OCI-LY1 (cell line): Measurements from ENCODE around the gene HSBP1L1.
A peak's percentile ranks its signal among the peaks of the same experiment; 100 is the strongest.

ENCODE experiments used
- H2AFZ ChIP-seq: fragments of 200-600 bp; sonication (generic), shearing (Covaris generic); 2 replicates; pipeline ENCODE4 v1.6.0; 2014; ENCODE audit warnings: antibody characterized with exemption, mild to moderate bottlenecking, low read length
- H3F3A ChIP-seq: fragments of 200-600 bp; sonication (generic), shearing (Covaris generic); 2 replicates; pipeline ENCODE4 v1.6.0; 2014; ENCODE audit warnings: mild to moderate bottlenecking, antibody characterized with exemption, low read length, moderate library complexity; ENCODE audit not compliant: insufficient read depth
- H3K27ac ChIP-seq: fragments of 200-600 bp; sonication (generic); 2 replicates; pipeline ENCODE4 v1.5.1; 2014; ENCODE audit warnings: low read length, mixed run types, mild to moderate bottlenecking, low read depth; ENCODE audit not compliant: poor library complexity, severe bottlenecking
- H3K27me3 ChIP-seq: fragments of 200-600 bp; sonication (generic); 2 replicates; pipeline ENCODE4 v1.6.0; 2014; ENCODE audit warnings: antibody characterized with exemption, mild to moderate bottlenecking, low read length, moderate library complexity; ENCODE audit not compliant: insufficient read depth
- H3K36me3 ChIP-seq: fragments of 200-600 bp; sonication (generic); 2 replicates; pipeline ENCODE4 v1.6.1; 2014; ENCODE audit warnings: mild to moderate bottlenecking, antibody characterized with exemption, low read length, moderate library complexity, mixed read lengths; ENCODE audit not compliant: insufficient read depth
- H3K4me1 ChIP-seq: fragments of 200-600 bp; sonication (generic); 2 replicates; pipeline ENCODE4 v1.5.1; 2014; ENCODE audit warnings: mild to moderate bottlenecking, low read length, moderate library complexity; ENCODE audit not compliant: insufficient read depth, severe bottlenecking
- H3K4me2 ChIP-seq: fragments of 200-600 bp; sonication (generic), shearing (Covaris generic); 2 replicates; pipeline ENCODE4 v1.6.1; 2014; ENCODE audit warnings: low read length
- H3K4me3 ChIP-seq: fragments of 200-600 bp; sonication (generic); 2 replicates; pipeline ENCODE4 v1.5.1; 2014; ENCODE audit warnings: low read length, low read depth, mild to moderate bottlenecking, mixed read lengths; ENCODE audit not compliant: poor library complexity, severe bottlenecking
- H3K79me2 ChIP-seq: fragments of 200-600 bp; shearing (Covaris generic); 2 replicates; pipeline ENCODE4 v1.6.1; 2016; ENCODE audit warnings: mixed run types, low read length, mixed read lengths; ENCODE audit not compliant: insufficient read depth
- H3K9ac ChIP-seq: fragments of 200-600 bp; sonication (generic), shearing (Covaris generic); 2 replicates; pipeline ENCODE4 v1.6.1; 2014; ENCODE audit warnings: mild to moderate bottlenecking, low read length, mixed read lengths
- H3K9me2 ChIP-seq: fragments of 200-600 bp; sonication (generic), shearing (Covaris generic); 2 replicates; pipeline ENCODE4 v1.6.1; 2014; ENCODE audit warnings: low read depth, mild to moderate bottlenecking, low read length, mixed read lengths
- H3K9me3 ChIP-seq: fragments of 200-600 bp; shearing (Covaris generic); 2 replicates; pipeline ENCODE4 v1.6.1; 2014; ENCODE audit warnings: low read length, mixed read lengths
- H4K20me1 ChIP-seq: fragments of 200-600 bp; sonication (generic), shearing (Covaris generic); 2 replicates; pipeline ENCODE4 v1.6.0; 2016; ENCODE audit warnings: mild to moderate bottlenecking, low read length; ENCODE audit not compliant: insufficient read depth
- EZH2 ChIP-seq: fragments of 200-600 bp; sonication (generic), shearing (Covaris generic); IDR thresholded peaks from 2 replicates; pipeline ENCODE4 v1.8.0; 2017; ENCODE audit warnings: borderline replicate concordance, mixed run types, mild to moderate bottlenecking, antibody characterized with exemption, low read length, moderate library complexity, mixed read lengths
- TF ChIP-seq, protein P1 (sequence below): fragments of 200-600 bp; sonication (generic), shearing (Covaris generic); IDR thresholded peaks from 2 replicates; pipeline ENCODE4 v1.5.1; 2017; ENCODE audit warnings: mild to moderate bottlenecking, antibody characterized with exemption, low read length, moderate library complexity, mixed read lengths

The HSBP1L1 gene

DNA sequence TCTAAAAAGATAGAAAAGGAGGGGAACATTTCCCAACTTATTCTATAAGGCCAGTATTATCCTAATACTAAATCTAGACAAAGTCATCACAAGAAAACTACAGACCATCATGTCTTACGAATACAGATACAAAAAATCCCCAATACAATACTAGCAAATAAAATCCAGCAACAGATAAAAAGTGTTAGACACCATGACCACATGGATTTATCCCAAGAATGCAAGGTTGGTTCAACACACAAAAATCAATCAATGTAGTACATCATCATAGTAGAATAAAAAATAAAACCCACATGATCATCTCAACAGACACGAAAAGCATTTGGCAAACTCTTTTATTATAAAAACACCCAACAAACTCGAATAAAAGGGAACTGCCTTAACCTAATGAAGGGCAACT, 31.5 kb upstream of the HSBP1L1 start:
- Histone ChIP-seq H3K9me3 (peaks cover 21% of the 10 kb centered on the region), H3F3A (no peaks in the 10 kb centered on the region), H3K4me2 (no peak overlapping the region), H2AFZ (no peak overlapping the region), H3K27me3 (no peaks in the 10 kb centered on the region), H3K79me2 (no peaks in the 10 kb centered on the region), H3K4me3 (no peak overlapping the region), H3K9me2 (no peaks in the 10 kb centered on the region), H4K20me1 (no peaks in the 10 kb centered on the region), H3K27ac (no peak overlapping the region), H3K4me1 (peaks cover 4% of the 10 kb centered on the region), H3K36me3 (peaks cover 64% of the 10 kb centered on the region), H3K9ac (no peak overlapping the region)
- TF ChIP-seq, protein P1, sequence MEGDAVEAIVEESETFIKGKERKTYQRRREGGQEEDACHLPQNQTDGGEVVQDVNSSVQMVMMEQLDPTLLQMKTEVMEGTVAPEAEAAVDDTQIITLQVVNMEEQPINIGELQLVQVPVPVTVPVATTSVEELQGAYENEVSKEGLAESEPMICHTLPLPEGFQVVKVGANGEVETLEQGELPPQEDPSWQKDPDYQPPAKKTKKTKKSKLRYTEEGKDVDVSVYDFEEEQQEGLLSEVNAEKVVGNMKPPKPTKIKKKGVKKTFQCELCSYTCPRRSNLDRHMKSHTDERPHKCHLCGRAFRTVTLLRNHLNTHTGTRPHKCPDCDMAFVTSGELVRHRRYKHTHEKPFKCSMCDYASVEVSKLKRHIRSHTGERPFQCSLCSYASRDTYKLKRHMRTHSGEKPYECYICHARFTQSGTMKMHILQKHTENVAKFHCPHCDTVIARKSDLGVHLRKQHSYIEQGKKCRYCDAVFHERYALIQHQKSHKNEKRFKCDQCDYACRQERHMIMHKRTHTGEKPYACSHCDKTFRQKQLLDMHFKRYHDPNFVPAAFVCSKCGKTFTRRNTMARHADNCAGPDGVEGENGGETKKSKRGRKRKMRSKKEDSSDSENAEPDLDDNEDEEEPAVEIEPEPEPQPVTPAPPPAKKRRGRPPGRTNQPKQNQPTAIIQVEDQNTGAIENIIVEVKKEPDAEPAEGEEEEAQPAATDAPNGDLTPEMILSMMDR, result no peak
- TF ChIP-seq EZH2, result no peak

DNA sequence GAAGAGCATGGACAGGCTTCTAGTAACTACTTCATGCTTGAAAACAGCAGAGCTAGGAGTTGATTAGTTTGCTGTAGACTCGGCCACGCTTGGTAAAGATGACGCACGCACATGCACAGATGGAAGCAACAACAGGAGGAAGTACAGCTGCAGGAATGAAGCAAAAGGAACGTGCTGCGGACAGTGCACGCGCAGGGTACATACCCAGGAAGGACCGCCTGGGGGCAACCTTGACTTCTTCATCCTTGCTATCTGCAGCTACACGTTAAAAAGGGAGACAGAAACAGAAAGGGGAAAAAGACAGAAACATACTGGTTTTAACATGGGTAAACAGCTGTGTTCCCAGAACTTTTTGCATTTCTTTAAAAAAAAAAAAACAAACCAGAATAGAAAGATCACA, 30.7 kb upstream of the HSBP1L1 start:
- Histone ChIP-seq H4K20me1 (no peaks in the 10 kb centered on the region), H3K9ac (no peak overlapping the region), H3K27ac (no peak overlapping the region), H3K27me3 (no peaks in the 10 kb centered on the region), H2AFZ (no peak overlapping the region), H3K4me3 (no peak overlapping the region), H3K4me2 (no peak overlapping the region), H3K4me1 (peaks cover 4% of the 10 kb centered on the region), H3K9me3 (peaks cover 21% of the 10 kb centered on the region), H3K9me2 (no peaks in the 10 kb centered on the region), H3F3A (no peaks in the 10 kb centered on the region), H3K36me3 (peaks cover 63% of the 10 kb centered on the region), H3K79me2 (no peaks in the 10 kb centered on the region)
- no peak for TF ChIP-seq EZH2
- TF ChIP-seq, protein P1, result peak; percentile 42; the same call in 1 of the 2 replicates

DNA sequence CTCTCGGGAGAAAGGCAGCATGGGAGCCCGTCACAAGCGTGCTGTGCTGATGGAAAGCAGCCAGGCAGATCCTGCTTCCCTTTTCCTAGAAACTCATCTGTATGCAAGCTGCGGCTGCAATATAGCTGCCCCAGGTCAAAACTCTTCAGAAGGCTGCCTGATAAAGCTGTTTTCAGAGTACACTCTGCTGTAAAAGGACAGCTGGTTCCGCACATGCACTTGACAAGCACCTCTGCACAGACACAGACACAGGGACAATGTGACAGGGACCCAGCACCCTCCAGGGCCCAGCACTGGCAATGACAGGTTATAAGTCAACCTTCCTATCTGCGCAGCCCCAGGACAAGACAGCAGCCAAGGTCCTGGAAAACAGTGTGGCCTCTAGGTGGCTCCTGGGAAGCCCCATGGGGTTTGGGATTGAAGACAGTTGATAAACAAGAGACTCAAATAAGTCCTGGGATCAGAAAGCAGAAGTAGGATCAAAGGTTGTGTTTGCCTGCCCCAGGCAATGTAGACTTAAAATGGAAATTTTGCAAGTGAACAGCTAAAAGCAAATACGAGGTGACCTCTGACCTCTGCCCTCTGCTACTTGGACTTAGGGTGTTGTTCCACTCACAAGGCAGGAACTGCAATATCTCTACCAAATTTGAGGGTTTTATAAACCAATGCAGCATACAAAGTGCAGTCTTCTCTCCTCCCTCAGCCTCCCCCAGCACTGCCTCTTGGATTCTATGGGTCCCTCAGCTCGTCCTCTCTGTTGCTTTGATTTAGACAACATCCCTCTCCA, 29.9 kb upstream of the HSBP1L1 start:
- H3K9me3 ChIP-seq, result peaks cover 18% of the 10 kb centered on the region
- peaks cover 4% of the 10 kb centered on the region for H3K4me1 ChIP-seq
- H3K27me3 ChIP-seq, result no peaks in the 10 kb centered on the region
- H3K9ac ChIP-seq, result no peak overlapping the region
- no peaks in the 10 kb centered on the region for H4K20me1 ChIP-seq
- TF ChIP-seq EZH2, result no peak
- TF ChIP-seq, protein P1, result no peak
- peaks cover 62% of the 10 kb centered on the region for H3K36me3 ChIP-seq
- H3K4me2 ChIP-seq, result no peak overlapping the region
- no peaks in the 10 kb centered on the region for H3K79me2 ChIP-seq
- no peak overlapping the region for H3K27ac ChIP-seq
- H3K9me2 ChIP-seq, result no peaks in the 10 kb centered on the region
- H2AFZ ChIP-seq, result no peak overlapping the region
- no peak overlapping the region for H3K4me3 ChIP-seq
- H3F3A ChIP-seq, result no peaks in the 10 kb centered on the region
